Coronary artery (tissue), 2 donors: ENCODE data around the gene ITPK1.

ENCODE experiments used
- DNase-seq: peaks from one replicate; pipeline ENCODE4 v3.0.0-alpha.2; 2017; ENCODE audit warnings: low spot score
- H3K27ac ChIP-seq, 2 donors: fragments of 200-600 bp; sonication (generic); one replicate each; pipeline ENCODE4 v1.5.1; 2016 to 2019
- H3K4me3 ChIP-seq: fragments of 200-600 bp; sonication (generic); 2 replicates; pipeline ENCODE4 v1.5.1; 2016; ENCODE audit warnings: mild to moderate bottlenecking, moderate library complexity
- TF ChIP-seq, protein P1 (sequence below): fragments of 200-600 bp; sonication (generic); IDR thresholded peaks from one replicate; pipeline ENCODE4 v1.5.1; 2019; ENCODE audit warnings: antibody characterized with exemption

ITPK1 gene

DNA sequence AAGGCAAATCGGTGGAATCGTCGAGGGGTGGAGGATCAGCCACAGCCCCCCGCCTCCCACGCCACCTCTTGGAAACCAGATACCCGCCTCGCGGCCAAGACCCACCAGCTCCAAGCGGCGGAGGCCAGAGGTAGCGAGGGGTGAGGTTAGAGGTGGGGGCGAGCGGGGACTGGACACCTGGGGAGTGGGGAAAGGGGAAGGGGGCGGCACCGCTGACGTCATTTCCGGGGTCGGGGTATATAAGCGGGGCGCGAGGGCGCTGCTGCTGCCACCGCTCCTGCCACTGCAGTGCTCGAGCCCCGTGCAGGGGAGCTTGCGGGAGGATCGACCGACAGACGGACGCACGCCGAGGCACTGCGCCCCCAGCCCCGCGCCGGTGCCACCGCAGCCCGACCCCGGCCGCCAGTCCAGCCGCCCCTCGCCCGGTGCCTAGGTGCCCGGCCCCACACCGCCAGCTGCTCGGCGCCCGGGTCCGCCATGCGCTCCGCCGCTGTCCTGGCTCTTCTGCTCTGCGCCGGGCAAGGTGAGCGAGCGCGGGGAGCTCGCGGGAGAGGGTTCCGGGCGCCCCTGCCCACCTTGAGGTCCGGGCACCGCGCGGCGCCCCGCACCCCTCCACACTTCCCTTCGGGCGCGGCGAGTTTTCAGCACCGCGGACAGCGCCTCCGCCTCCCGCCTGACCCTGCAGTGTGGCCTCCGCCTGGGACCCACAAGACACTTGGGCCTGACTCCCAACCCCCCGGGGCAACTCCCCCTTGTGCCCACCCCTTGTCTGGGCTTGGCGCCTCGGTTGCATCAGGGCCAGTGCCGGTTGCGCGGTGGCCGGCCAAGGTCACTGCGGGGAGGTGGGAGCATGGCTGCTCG lies 192.6 kb downstream of the ITPK1 start, which contains the start of gene CHGA:
CHGA (plus strand) TSS at position 268 of the 861 bp plus-strand sequence; CDS start at position 478, 210 bp downstream.
- no peak within 1 kb of the TSS for H3K4me3 ChIP-seq

DNA sequence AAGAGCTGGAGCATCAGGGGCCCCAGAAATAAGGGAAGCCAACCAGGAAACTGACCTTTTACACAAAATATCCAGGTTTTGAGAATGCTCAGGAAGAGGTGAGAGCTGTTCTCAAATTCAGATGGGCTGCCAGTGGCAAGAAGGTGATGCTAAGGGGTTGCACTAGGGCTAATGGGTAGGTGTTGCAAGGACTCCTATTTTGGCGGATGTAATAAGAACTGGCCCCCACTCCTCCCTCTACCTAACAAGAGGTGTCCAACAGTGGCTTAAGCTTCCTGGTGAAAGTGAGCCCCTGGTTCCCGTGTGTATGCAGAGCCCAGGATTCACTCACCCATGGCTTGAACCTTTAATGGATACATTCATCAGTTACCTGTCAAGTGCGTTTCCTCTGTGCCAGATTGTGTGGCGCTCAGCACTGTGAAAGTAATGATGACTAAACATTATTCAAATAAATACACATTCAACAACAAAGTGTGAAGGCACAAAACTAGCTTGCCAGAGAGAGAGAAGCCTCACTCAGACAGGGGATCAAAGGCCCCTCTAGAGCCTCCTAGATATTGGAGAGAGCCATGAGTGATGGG lies 193.5 kb downstream of the ITPK1 start:
- no peak overlapping the region for H3K27ac ChIP-seq
- TF ChIP-seq, protein P1, sequence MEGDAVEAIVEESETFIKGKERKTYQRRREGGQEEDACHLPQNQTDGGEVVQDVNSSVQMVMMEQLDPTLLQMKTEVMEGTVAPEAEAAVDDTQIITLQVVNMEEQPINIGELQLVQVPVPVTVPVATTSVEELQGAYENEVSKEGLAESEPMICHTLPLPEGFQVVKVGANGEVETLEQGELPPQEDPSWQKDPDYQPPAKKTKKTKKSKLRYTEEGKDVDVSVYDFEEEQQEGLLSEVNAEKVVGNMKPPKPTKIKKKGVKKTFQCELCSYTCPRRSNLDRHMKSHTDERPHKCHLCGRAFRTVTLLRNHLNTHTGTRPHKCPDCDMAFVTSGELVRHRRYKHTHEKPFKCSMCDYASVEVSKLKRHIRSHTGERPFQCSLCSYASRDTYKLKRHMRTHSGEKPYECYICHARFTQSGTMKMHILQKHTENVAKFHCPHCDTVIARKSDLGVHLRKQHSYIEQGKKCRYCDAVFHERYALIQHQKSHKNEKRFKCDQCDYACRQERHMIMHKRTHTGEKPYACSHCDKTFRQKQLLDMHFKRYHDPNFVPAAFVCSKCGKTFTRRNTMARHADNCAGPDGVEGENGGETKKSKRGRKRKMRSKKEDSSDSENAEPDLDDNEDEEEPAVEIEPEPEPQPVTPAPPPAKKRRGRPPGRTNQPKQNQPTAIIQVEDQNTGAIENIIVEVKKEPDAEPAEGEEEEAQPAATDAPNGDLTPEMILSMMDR = no peak
- DNase-seq = no peak
- H3K4me3 ChIP-seq = no peak overlapping the region

More for the DNA sequence above, 192.6 kb downstream of the ITPK1 start, which contains the start of gene CHGA:
- TF ChIP-seq, protein P1 = no peak
- DNase-seq = no peak
- H3K27ac ChIP-seq = no peak within 1 kb of the TSS

DNA sequence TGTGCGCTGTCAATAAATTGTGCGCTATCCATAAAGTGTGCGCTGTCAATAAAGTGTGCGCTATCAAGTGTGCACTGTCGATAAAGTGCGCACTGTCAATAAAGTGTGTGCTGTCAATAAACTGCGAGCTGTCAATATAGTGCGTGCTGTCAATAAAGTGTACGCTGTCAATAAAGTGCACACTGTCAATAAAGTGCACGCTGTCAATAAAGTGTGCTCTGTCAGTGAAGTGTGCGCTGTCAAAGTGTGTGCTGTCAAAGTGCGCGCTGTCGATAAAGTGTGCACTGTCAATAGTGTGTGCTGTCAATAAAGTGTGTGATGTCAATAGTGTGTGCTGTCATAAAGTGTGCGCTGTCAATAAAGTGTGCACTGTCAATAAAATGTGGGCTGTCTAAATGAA lies 195.7 kb downstream of the ITPK1 start:
- TF ChIP-seq, protein P1 = no peak
- no peak overlapping the region for H3K27ac ChIP-seq
- no peak for DNase-seq
- H3K4me3 ChIP-seq = no peak overlapping the region

DNA sequence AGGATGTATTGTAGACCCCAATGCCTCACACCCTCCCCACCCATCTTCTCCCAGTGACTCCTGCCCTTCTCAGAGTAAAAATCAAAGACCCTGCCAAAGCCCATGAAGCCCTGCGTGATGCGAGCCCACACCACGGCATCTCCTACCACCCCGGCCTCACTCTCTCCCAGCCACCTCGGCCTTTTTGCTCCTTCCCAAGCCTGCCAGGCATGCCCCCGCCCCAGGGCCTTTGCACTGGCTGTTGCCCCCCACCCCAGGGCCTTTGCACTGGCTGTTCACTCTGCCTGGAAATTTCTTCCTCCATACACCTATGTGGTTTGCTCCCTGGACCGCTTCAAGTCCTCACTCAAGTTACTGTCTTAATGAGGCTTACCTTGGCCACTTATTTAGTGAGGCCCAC lies 197.8 kb downstream of the ITPK1 start:
- H3K27ac ChIP-seq = no peak overlapping the region

DNA sequence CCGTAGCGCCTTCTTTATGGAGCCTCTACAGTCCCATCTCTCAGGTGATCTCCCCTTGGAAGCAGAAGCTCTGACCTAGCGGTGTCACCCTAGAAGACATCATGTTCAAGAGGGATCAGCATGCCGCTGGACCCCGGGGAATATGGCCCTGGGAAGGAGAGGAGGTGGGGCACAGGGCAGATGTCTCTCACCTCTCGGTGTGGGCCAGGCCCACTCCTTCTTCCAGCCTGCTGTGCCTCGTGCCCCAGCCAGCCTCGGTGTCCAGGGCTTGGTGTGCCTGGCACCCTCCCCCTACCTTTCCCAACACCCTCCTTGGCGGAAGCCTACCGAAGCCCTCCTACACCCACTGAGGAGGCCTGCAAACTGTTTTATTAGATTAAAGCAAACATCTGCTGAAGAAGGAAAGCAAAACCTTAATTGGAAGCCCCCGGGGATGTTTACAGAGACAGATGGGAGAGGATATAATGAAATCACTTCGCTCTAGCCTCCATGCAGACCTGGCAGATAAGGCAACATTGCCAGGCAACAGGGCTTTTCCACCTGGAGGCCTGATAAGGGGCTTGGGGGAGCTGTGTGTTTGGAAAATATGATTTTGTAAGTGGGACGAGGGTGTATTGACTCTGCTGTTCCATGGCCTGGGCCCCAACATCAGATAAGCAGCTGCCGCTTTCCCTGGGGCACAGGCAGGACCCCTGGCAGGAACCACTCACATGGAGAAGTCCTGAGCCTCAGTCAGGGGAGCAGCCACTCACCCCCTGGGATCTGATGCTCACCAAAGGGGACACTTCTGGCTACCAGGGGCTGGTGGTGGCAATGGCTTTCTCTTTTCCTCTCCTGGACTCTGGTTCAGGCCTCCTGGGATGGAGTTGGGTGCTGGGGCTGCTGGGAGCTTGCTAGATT lies 198.4 kb downstream of the ITPK1 start:
- TF ChIP-seq, protein P1 = no peak
- no peak for DNase-seq
- H3K4me3 ChIP-seq = no peak overlapping the region
- H3K27ac ChIP-seq = no peak overlapping the region

More for the DNA sequence above, 197.8 kb downstream of the ITPK1 start:
- TF ChIP-seq, protein P1 = no peak
- no peak for DNase-seq
- no peak overlapping the region for H3K4me3 ChIP-seq

DNA sequence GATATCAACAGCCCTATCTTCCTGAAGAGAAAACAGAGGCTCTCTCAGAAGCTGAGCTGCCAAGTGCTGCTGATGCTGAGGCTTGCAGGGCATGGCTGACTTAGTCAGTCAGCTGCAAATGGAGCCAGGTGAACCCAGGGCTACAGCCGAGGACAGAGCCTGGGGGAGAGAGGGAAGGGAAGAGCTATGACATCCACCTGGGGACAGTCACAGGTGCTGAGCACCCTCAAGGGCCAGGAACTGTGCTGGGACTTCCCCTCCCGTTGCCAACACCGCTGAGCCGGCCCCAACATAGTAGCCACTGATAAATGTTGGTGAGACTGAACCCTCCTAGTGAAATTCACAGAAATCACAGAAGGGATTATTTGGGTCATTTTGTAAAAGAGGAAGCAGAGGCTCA lies 199.5 kb downstream of the ITPK1 start:
- Histone ChIP-seq H3K27ac (no peak overlapping the region), H3K4me3 (no peak overlapping the region)
- TF ChIP-seq, protein P1 = no peak
- no peak for DNase-seq
